ENCODE measurements around the gene POTEH.
"Not testable (repeated sequence)": the region's sequence is repeated elsewhere in the genome, so short reads cannot be mapped to it uniquely, and the experiment has no call there.

- not testable (repeated sequence) for TF ChIP-seq CTCF (IDR thresholded peaks at IDR 0.05; ENCODE audit: insufficient read depth, low read depth, low read length); EZH2 (IDR thresholded peaks at IDR 0.05; ENCODE audit: insufficient read depth, low read length)
These were observed 20.4 kb upstream of the POTEH start for GRCh38 chr22:15669430-15669829.
